Mesenchymal stem cell (in vitro differentiated cells and primary cell): ENCODE data around the gene DYNC1H1.
A peak's percentile ranks its signal among the peaks of the same experiment; 100 is the strongest.

Experiments used
- DNase-seq: peaks from one replicate; pipeline ENCODE4 v3.0.0-alpha.2; 2013
- H2AFZ ChIP-seq: one replicate; pipeline ENCODE4 v1.6.1; 2013; ENCODE audit warnings: low read depth, mild to moderate bottlenecking, control low read depth, inconsistent platforms, low read length, moderate library complexity
- H2AK5ac ChIP-seq: 2 replicates; pipeline ENCODE4 v1.6.1; 2013; ENCODE audit warnings: low read length, moderate library complexity, mild to moderate bottlenecking, inconsistent platforms; ENCODE audit not compliant: severe bottlenecking
- H2BK120ac ChIP-seq: one replicate; pipeline ENCODE4 v1.6.1; 2013; ENCODE audit warnings: low read depth, mild to moderate bottlenecking, inconsistent platforms, low read length, moderate library complexity
- H2BK12ac ChIP-seq, 2 experiments: one replicate each; pipeline ENCODE4 v1.6.1; 2013; ENCODE audit warnings: inconsistent platforms in 2 of 2, low read length in 2 of 2, mild to moderate bottlenecking in 2 of 2, moderate library complexity in 2 of 2, control low read depth in 1 of 2
- H2BK15ac ChIP-seq: one replicate; pipeline ENCODE4 v1.6.1; 2013; ENCODE audit warnings: mild to moderate bottlenecking, low read depth, inconsistent platforms; ENCODE audit not compliant: poor library complexity, severe bottlenecking
- H2BK5ac ChIP-seq: 2 replicates; pipeline ENCODE4 v1.6.1; 2013; ENCODE audit warnings: low read depth, mild to moderate bottlenecking, low read length, control low read depth, inconsistent platforms; ENCODE audit not compliant: poor library complexity, severe bottlenecking
- H3K14ac ChIP-seq, 2 experiments: one replicate each; pipeline ENCODE4 v1.6.1; 2013; ENCODE audit warnings: inconsistent platforms in 2 of 2, low read length in 2 of 2, control low read depth in 1 of 2, mild to moderate bottlenecking in 1 of 2, moderate library complexity in 1 of 2
- H3K18ac ChIP-seq, 2 experiments: one replicate each; pipeline ENCODE4 v1.6.1; 2013; ENCODE audit warnings: inconsistent platforms in 2 of 2, low read length in 2 of 2, control low read depth in 1 of 2, low read depth in 1 of 2, mild to moderate bottlenecking in 1 of 2
- H3K23ac ChIP-seq, 2 experiments: one replicate each; pipeline ENCODE4 v1.6.1; 2013; ENCODE audit warnings: inconsistent platforms in 2 of 2, low read length in 2 of 2, mild to moderate bottlenecking in 2 of 2, moderate library complexity in 2 of 2, control low read depth in 1 of 2
- H3K27ac ChIP-seq: 2 replicates; pipeline ENCODE4 v1.5.1; 2013; ENCODE audit warnings: mild to moderate bottlenecking, moderate library complexity, low read length, control low read depth, inconsistent platforms; ENCODE audit not compliant: poor library complexity, severe bottlenecking
- H3K27me3 ChIP-seq, 2 experiments: 2 replicates each; pipeline versions ENCODE4 v1.6.1 to v1.7.0; 2013; ENCODE audit warnings: low read length in 2 of 2, mild to moderate bottlenecking in 2 of 2, moderate library complexity in 2 of 2, control low read depth in 1 of 2, inconsistent platforms in 1 of 2; ENCODE audit not compliant: control insufficient read depth in 1 of 2, insufficient read depth in 1 of 2
- H3K36me3 ChIP-seq, 2 experiments: 2 replicates each; pipeline versions ENCODE4 v1.6.1 to v1.7.0; 2013; ENCODE audit warnings: low read length in 2 of 2, control low read depth in 1 of 2, inconsistent platforms in 1 of 2, low read depth in 1 of 2, mild to moderate bottlenecking in 1 of 2; ENCODE audit not compliant: insufficient read depth in 2 of 2, control insufficient read depth in 1 of 2
- H3K4ac ChIP-seq, 2 experiments: one replicate each; pipeline ENCODE4 v1.6.1; 2013; ENCODE audit warnings: inconsistent platforms in 2 of 2, low read length in 2 of 2, mild to moderate bottlenecking in 2 of 2, moderate library complexity in 2 of 2, control low read depth in 1 of 2, low read depth in 1 of 2
- H3K4me1 ChIP-seq: 2 replicates; pipeline ENCODE4 v1.6.1; 2013; ENCODE audit warnings: low read depth, low read length, control low read depth; ENCODE audit not compliant: control insufficient read depth, insufficient read depth
- H3K4me2 ChIP-seq: 2 replicates; pipeline ENCODE4 v1.6.1; 2013; ENCODE audit warnings: low read length, mild to moderate bottlenecking, inconsistent platforms; ENCODE audit not compliant: poor library complexity, severe bottlenecking
- H3K4me3 ChIP-seq, 2 experiments: 2 replicates each; pipeline versions ENCODE4 v1.5.1 to v1.7.0; 2013; ENCODE audit warnings: low read length in 2 of 2, mild to moderate bottlenecking in 2 of 2, control low read depth in 1 of 2, low read depth in 1 of 2; ENCODE audit not compliant: insufficient read depth in 1 of 2
- H3K79me1 ChIP-seq: replicated peaks from 2 replicates; pipeline ENCODE4 v1.6.1; 2013; ENCODE audit warnings: mild to moderate bottlenecking, control low read depth, low read length, inconsistent platforms; ENCODE audit not compliant: poor library complexity, severe bottlenecking
- H3K9ac ChIP-seq: 2 replicates; pipeline ENCODE4 v1.7.0; 2013; ENCODE audit warnings: mild to moderate bottlenecking, low read length, moderate library complexity
- H3K9me3 ChIP-seq: 2 replicates; pipeline ENCODE4 v1.7.0; 2013; ENCODE audit warnings: mild to moderate bottlenecking, low read length; ENCODE audit not compliant: control insufficient read depth
- H4K8ac ChIP-seq: one replicate; pipeline ENCODE4 v1.6.1; 2013; ENCODE audit warnings: inconsistent platforms, mild to moderate bottlenecking, low read length, moderate library complexity
- H4K91ac ChIP-seq: one replicate; pipeline ENCODE4 v1.6.1; 2013; ENCODE audit warnings: mild to moderate bottlenecking, low read length, inconsistent platforms
- WGBS: methylation state at CpG from one replicate; pipeline ENCODE4 v1.1.7; 2013; ENCODE audit warnings: mixed read lengths; 5-methylcytosine and 5-hydroxymethylcytosine counted together

The DYNC1H1 gene

GRCh38 chr14:102088012-102088792 lies 123.8 kb downstream of the DYNC1H1 start:
- no peaks in the 10 kb centered on the region for H3K27me3 ChIP-seq
- H2BK120ac ChIP-seq: peak overlapping the region; percentile 42
- peak overlapping the region; percentile 97 for H4K8ac ChIP-seq
- H3K4me2 ChIP-seq: peak overlapping the region; percentile 64
- no peaks in the 10 kb centered on the region for H3K9me3 ChIP-seq
- peak overlapping the region; percentile 7 for H2AFZ ChIP-seq
- peak overlapping the region; percentile 87 for H2AK5ac ChIP-seq
- peak overlapping the region in 1 of 2 experiments; percentile 81 for H3K4me3 ChIP-seq
- DNase-seq: peak; percentile 37
- 58% methylated on average over 38 of the region's 39 CpGs for WGBS
- peak overlapping the region; percentile 93 for H4K91ac ChIP-seq
- H3K4ac ChIP-seq: peak overlapping the region; percentile 74 to 87
- H3K79me1 ChIP-seq: peaks cover 9% of the 10 kb centered on the region
- H2BK15ac ChIP-seq: peak overlapping the region; percentile 97
- H3K27ac ChIP-seq: no peak overlapping the region
- H3K9ac ChIP-seq: peak overlapping the region; percentile 92
- H3K4me1 ChIP-seq: peaks cover 18% of the 10 kb centered on the region
- no peak overlapping the region for H3K14ac ChIP-seq
- peaks cover 17 to 28% of the 10 kb centered on the region in 2 experiments for H3K36me3 ChIP-seq
- peak overlapping the region in 1 of 2 experiments; percentile 57 for H3K23ac ChIP-seq
- peak overlapping the region in 1 of 2 experiments; percentile 15 for H2BK12ac ChIP-seq
- H2BK5ac ChIP-seq: no peak overlapping the region
- H3K18ac ChIP-seq: peak overlapping the region; percentile 86

DNA sequence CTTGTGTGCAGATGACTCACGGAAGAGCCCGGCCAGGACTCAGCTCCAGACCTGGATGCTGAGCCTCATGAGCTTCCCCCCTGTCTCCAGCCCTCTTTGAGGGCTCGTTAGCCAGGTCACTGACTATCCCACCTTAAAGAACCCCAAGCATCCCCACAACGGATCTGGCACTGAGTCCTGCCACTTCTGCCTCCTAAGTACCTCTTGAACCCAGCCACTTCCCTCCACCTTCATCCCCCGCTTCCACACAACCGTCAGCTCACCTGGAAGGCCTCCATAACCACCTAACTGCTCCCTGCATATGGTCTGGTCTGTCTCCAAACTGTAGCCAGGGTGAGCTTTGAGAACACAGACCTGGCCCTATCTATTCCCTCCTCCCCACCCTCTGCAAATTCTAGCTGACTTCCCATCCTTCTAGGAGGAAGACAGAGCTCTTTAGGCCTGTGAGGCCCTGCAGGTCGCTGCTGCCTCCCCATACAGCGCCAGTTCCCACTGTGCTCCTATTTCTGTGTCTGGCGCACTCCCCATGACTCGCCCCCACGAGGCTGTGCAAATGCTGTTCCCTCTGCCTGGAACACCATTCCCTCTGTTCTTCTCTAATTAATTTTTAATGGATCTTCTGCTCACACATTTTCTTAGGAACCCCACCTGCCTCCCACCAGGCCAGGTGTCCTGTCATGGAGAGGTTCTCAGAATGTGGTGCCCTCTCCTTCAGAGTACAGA lies 125.4 kb downstream of the DYNC1H1 start:
- H3K4me2 ChIP-seq: no peak overlapping the region
- no peak overlapping the region for H2BK15ac ChIP-seq
- peaks cover 12 to 14% of the 10 kb centered on the region in 2 experiments for H3K36me3 ChIP-seq
- peaks cover 15% of the 10 kb centered on the region for H3K4me1 ChIP-seq
- H3K27me3 ChIP-seq: no peaks in the 10 kb centered on the region
- H2BK12ac ChIP-seq: no peak overlapping the region
- H4K8ac ChIP-seq: no peak overlapping the region
- no peak overlapping the region for H3K27ac ChIP-seq
- no peak overlapping the region for H3K18ac ChIP-seq
- H3K4me3 ChIP-seq: no peak overlapping the region
- DNase-seq: no peak
- no peak overlapping the region for H3K23ac ChIP-seq
- H3K4ac ChIP-seq: no peak overlapping the region
- no peak overlapping the region for H3K9ac ChIP-seq
- no peak overlapping the region for H2BK120ac ChIP-seq
- no peak overlapping the region for H3K14ac ChIP-seq
- peak overlapping the region; percentile 47 for H4K91ac ChIP-seq
- H2BK5ac ChIP-seq: no peak overlapping the region
- H3K9me3 ChIP-seq: no peaks in the 10 kb centered on the region
- WGBS: 94% methylated on average over 11 of the region's 11 CpGs
- peaks cover 9% of the 10 kb centered on the region for H3K79me1 ChIP-seq
- H2AK5ac ChIP-seq: peak overlapping the region; percentile 36
- no peak overlapping the region for H2AFZ ChIP-seq

DNA sequence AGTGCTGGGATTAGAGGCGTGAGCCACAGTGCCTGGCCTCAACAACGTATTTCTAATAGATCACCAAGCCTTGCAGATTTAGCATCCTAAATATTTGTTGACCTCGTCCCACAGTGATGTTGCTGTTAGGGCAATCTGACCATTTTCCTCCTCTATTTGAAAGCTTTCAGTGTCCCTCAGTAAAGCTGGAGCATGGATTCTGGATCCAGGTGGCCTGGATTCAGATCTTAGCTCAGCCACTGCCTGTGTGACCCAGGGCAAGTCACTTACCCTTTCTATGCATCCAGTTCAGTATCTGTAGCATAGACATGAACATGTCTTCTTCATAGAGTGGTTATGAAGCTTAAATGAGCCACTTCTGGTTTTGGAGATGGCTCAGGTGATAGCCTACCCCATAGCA lies 126.3 kb downstream of the DYNC1H1 start:
- DNase-seq: no peak
- Histone ChIP-seq H2BK120ac (no peak overlapping the region), H3K4me3 (no peak overlapping the region), H3K18ac (no peak overlapping the region), H2BK5ac (no peak overlapping the region), H3K9ac (no peak overlapping the region), H3K27me3 (no peaks in the 10 kb centered on the region), H3K14ac (no peak overlapping the region), H4K8ac (no peak overlapping the region), H3K79me1 (peaks cover 9% of the 10 kb centered on the region), H3K4me2 (no peak overlapping the region), H2BK12ac (no peak overlapping the region), H3K23ac (no peak overlapping the region), H2AK5ac (no peak overlapping the region), H3K36me3 (peaks cover 3 to 10% of the 10 kb centered on the region in 2 experiments), H2BK15ac (no peak overlapping the region), H3K4me1 (peaks cover 18% of the 10 kb centered on the region), H3K9me3 (no peaks in the 10 kb centered on the region), H4K91ac (no peak overlapping the region), H3K4ac (no peak overlapping the region), H2AFZ (no peak overlapping the region), H3K27ac (no peak overlapping the region)
- 93% methylated on average over 3 of the region's 3 CpGs for WGBS

DNA sequence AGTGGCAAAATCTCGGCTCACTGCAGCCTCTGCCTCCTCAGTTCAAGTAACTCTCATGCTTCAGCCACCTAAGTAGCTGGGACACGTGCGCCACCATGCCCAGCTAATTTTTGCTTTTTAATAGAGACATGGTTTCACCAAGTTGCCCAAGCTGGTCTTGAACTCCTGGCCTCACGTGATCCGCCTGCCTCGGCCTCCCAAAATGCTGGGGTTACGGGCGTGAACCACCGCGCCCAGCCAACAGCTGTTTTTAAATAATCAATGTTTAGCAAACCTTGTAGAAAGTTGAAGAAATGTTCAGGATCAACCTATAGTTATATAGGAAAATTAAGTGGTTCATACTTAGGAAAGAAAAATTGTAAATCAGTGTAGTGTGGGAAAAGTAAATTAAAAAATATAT lies 128.4 kb downstream of the DYNC1H1 start:
- Histone ChIP-seq H2BK5ac (no peak overlapping the region), H3K4me1 (peaks cover 28% of the 10 kb centered on the region), H3K4me2 (no peak overlapping the region), H3K27ac (no peak overlapping the region), H3K23ac (no peak overlapping the region), H4K8ac (no peak overlapping the region), H2BK12ac (no peak overlapping the region), H3K79me1 (peaks cover 9% of the 10 kb centered on the region), H3K27me3 (no peaks in the 10 kb centered on the region), H2AFZ (no peak overlapping the region), H2BK120ac (no peak overlapping the region), H3K14ac (no peak overlapping the region), H4K91ac (no peak overlapping the region), H3K9me3 (no peaks in the 10 kb centered on the region), H3K4ac (no peak overlapping the region), H2AK5ac (no peak overlapping the region), H3K9ac (no peak overlapping the region), H3K36me3 (peaks cover 0 to 10% of the 10 kb centered on the region in 2 experiments), H3K18ac (no peak overlapping the region), H2BK15ac (no peak overlapping the region), H3K4me3 (no peak overlapping the region)
- no peak for DNase-seq
- WGBS: 98% methylated on average over 8 of the region's 10 CpGs
